ENCODE results near the gene ZNF821.
"Not testable (repeated sequence)": the region's sequence is repeated elsewhere in the genome, so short reads cannot be mapped to it uniquely, and the experiment has no call there.

Gene ZNF821

DNA sequence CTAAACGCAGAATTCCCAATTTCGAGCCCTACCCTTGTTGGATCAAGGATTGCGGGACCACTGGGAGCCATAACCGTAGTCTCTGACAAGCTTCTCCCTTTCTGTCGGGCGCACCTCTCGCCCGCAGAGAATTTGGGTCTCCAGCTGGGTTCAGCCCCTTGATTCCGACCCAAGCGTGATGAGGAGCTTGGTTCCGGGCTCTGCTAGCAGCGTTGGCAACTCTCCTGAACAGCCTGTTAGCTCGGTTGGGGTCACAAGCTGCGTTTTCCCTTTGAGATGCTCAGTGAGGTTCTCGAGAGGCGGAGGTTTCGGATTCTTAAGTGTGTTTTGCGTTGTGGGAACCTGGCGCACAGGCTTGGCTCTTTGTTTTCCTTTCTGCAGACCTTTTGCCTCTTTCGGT lies 37.6 kb downstream of the ZNF821 start:
- Histone ChIP-seq H3K4me3 (ENCODE audit: low read length in 2 of 2) (peak overlapping the region; percentile 73 to 94), H3K36me3 (ENCODE audit: control insufficient read depth in 2 of 2, insufficient read depth in 2 of 2, low read length in 2 of 2) (peaks cover 17 to 23% of the 10 kb centered on the region in 2 donors), H3K4me1 (ENCODE audit: control insufficient read depth, insufficient read depth, low read length) (peaks cover 10% of the 10 kb centered on the region), H3K27ac (ENCODE audit: low read length) (peak overlapping the region; percentile 82), H3K27me3 (ENCODE audit: control insufficient read depth in 1 of 2, insufficient read depth in 2 of 2, low read length in 2 of 2) (no peaks in the 10 kb centered on the region), H3K9ac (ENCODE audit: low read length in 2 of 2) (peak overlapping the region; percentile 90 to 94), H3K9me3 (ENCODE audit: control insufficient read depth in 2 of 2, low read length in 2 of 2) (no peaks in the 10 kb centered on the region)

DNA sequence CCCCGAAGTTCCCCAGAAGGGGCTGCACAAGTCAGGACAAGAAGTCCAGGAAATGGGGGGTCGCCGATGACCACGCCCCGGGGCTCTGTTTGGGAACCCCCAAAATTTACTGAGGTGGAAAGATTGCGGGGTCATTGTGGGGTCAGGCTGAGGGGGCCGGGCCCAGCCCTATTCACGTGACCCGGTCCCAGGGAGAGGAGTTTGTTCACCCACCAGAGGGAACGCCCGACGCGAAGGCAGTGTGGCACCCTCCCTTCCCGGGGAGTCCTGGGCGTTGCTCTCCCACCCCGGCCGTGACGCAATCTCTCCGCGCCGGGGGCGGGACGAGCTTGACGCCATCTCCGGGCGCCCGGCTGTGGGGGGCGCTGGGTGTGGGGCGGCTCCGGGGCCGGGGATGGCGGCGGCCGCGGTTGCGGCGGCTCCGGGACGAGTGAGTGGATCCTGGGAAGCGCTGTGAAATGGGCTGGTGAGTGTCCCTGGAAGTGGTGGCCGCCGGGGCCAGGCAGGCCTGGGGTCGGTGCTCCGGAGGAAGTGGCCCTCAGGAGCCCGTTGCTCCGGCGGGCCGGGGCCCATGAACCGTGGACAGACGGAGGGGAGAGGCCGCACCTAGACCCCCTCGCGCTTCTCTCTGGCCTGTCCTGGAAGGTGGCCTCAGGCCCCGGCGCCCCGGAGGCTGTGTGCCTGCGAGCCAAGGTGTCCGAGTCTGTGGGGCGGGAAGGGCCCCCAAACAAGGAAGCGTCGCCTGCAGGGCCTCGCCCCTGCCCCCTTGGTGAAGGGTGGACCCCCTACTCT lies 38.1 kb downstream of the ZNF821 start, which contains the start of gene ATXN1L:
ATXN1L (plus strand) TSS at position 338 of the 792 bp plus-strand sequence. CDS start 3,765 bp downstream, outside the sequence.
- Histone ChIP-seq H3K36me3 (ENCODE audit: control insufficient read depth in 2 of 2, insufficient read depth in 2 of 2, low read length in 2 of 2) (peaks cover 16 to 17% of the 10 kb centered on the region in 2 donors), H3K4me1 (ENCODE audit: control insufficient read depth, insufficient read depth, low read length) (peaks cover 10% of the 10 kb centered on the region), H3K4me3 (ENCODE audit: low read length in 2 of 2) (peak within 1 kb of the TSS; percentile 73 to 94), H3K9me3 (ENCODE audit: control insufficient read depth in 2 of 2, low read length in 2 of 2) (no peaks in the 10 kb centered on the region), H3K27ac (ENCODE audit: low read length) (peak within 1 kb of the TSS; percentile 82), H3K27me3 (ENCODE audit: control insufficient read depth in 1 of 2, insufficient read depth in 2 of 2, low read length in 2 of 2) (no peaks in the 10 kb centered on the region), H3K9ac (ENCODE audit: low read length in 2 of 2) (peak within 1 kb of the TSS; percentile 94)

DNA sequence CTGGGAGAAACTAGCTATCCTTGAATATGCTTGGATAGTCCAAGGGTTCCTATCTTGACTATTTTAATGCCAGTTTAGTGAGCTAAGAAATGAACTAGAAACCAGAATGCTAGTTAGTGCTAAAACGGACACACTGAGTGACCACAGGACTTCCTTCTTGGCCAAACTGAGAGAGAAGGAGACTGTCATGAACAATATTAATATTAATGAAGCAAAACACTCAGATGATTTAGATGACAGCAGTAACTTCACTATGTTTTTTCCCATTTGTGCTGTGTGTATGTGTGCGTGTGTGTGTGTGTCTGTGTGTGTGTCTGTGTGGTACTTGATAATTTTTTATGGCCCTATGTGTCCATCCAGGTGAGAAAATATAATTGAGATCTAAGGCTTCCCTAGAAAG lies 40.4 kb downstream of the ZNF821 start:
- Histone ChIP-seq H3K27ac (ENCODE audit: low read length) (no peak overlapping the region), H3K4me1 (ENCODE audit: control insufficient read depth, insufficient read depth, low read length) (peaks cover 10% of the 10 kb centered on the region), H3K4me3 (ENCODE audit: low read length in 2 of 2) (no peak overlapping the region), H3K9ac (ENCODE audit: low read length in 2 of 2) (no peak overlapping the region), H3K27me3 (ENCODE audit: control insufficient read depth in 1 of 2, insufficient read depth in 2 of 2, low read length in 2 of 2) (no peaks in the 10 kb centered on the region), H3K9me3 (ENCODE audit: control insufficient read depth in 2 of 2, low read length in 2 of 2) (no peaks in the 10 kb centered on the region), H3K36me3 (ENCODE audit: control insufficient read depth in 2 of 2, insufficient read depth in 2 of 2, low read length in 2 of 2) (peaks cover 0 to 1% of the 10 kb centered on the region in 2 donors)

DNA sequence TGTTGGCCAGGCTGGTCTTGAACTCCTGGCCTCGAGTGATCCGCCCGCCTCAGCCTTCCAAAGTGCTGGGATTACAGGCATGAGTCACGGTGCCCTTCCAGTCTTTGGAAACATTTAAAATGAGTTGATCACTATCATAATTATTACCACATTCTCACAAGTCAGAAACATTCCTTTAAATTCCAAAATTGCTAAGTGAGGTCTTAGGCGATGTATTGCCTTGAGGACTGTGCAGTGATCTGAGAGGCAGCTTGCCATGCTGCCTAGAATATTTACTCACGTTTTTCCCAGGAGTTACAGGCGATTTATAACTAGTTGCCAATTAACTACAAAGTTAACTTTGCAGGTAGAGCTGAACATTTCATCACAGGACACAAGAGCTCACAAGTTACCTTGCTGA lies 43.9 kb downstream of the ZNF821 start:
- no peaks in the 10 kb centered on the region for H3K36me3 ChIP-seq (ENCODE audit: control insufficient read depth in 2 of 2, insufficient read depth in 2 of 2, low read length in 2 of 2)
- H3K9ac ChIP-seq (ENCODE audit: low read length in 2 of 2) = no peak overlapping the region
- no peaks in the 10 kb centered on the region for H3K4me1 ChIP-seq (ENCODE audit: control insufficient read depth, insufficient read depth, low read length)
- no peaks in the 10 kb centered on the region for H3K9me3 ChIP-seq (ENCODE audit: control insufficient read depth in 2 of 2, low read length in 2 of 2)
- no peak overlapping the region for H3K27ac ChIP-seq (ENCODE audit: low read length)
- H3K4me3 ChIP-seq (ENCODE audit: low read length in 2 of 2) = no peak overlapping the region
- H3K27me3 ChIP-seq (ENCODE audit: control insufficient read depth in 1 of 2, insufficient read depth in 2 of 2, low read length in 2 of 2) = no peaks in the 10 kb centered on the region

DNA sequence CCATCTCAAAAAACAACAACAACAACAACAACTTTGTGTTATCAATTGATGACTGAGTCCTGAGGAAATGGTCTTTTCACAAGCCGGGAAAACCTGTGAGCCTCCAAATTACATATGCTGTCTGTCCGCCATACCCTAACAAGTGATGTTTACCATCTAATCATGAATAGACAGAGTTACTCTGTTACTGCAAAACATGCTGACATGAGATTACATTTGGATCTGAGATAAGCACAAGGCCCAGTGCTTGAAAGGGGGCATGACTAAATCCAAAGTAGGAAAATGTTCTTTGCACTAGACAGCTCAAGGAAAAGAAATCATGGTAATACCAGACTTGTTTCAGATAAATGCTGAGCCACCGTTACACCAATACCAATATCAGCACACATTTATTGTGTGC lies 46.8 kb downstream of the ZNF821 start:
- no peaks in the 10 kb centered on the region for H3K9me3 ChIP-seq (ENCODE audit: control insufficient read depth in 2 of 2, low read length in 2 of 2)
- no peak overlapping the region for H3K9ac ChIP-seq (ENCODE audit: low read length in 2 of 2)
- H3K4me3 ChIP-seq (ENCODE audit: low read length in 2 of 2) = no peak overlapping the region
- no peak overlapping the region for H3K27ac ChIP-seq (ENCODE audit: low read length)
- H3K4me1 ChIP-seq (ENCODE audit: control insufficient read depth, insufficient read depth, low read length) = no peaks in the 10 kb centered on the region
- no peaks in the 10 kb centered on the region for H3K27me3 ChIP-seq (ENCODE audit: control insufficient read depth in 1 of 2, insufficient read depth in 2 of 2, low read length in 2 of 2)
- no peaks in the 10 kb centered on the region for H3K36me3 ChIP-seq (ENCODE audit: control insufficient read depth in 2 of 2, insufficient read depth in 2 of 2, low read length in 2 of 2)

DNA sequence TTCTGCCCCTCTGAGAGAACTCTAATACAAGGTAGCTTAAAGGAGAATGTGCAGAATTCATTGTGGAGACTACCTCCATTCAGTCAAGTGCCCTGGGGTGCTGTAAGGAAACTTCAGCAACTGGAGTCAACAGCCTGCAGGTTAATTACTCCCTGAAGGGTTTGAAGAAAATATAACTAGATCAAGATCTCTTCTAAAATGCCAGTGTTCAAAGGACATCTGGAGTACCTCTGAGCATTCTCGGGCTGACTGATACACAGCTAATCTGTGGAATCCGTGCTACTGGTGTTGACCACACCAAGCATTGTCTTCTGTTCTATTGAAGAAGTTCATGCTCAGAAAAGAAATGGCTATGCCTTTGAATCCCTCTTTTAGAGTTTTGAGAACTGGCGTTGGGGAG lies 49.7 kb downstream of the ZNF821 start:
- no peaks in the 10 kb centered on the region for H3K9me3 ChIP-seq (ENCODE audit: control insufficient read depth in 2 of 2, low read length in 2 of 2)
- no peak overlapping the region for H3K4me3 ChIP-seq (ENCODE audit: low read length in 2 of 2)
- H3K27me3 ChIP-seq (ENCODE audit: control insufficient read depth in 1 of 2, insufficient read depth in 2 of 2, low read length in 2 of 2) = no peaks in the 10 kb centered on the region

DNA sequence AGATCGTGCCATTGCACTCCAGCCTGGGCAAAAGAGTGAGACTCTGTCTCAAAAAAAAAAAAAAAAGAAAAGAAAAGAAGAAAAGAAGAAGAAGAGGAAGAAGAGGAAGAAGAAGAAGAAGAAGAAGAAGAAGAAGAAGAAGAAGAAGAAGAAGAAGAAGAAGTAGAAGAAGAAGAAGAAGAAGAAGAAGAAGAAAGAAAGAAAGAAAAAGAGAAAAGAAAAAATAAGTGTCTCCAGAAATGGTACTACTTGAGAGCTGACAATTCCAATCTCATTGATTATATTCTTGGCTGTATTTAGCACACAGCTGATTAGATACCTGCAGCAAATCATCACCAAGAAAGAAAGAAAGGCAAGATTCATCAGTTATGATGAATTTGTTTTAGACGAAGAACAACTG lies 51.9 kb downstream of the ZNF821 start:
- not testable (repeated sequence) for H3K36me3 ChIP-seq (ENCODE audit: control insufficient read depth in 2 of 2, insufficient read depth in 2 of 2, low read length in 2 of 2); H3K4me1 ChIP-seq (ENCODE audit: control insufficient read depth, insufficient read depth, low read length); H3K27ac ChIP-seq (ENCODE audit: low read length); H3K9me3 ChIP-seq (ENCODE audit: control insufficient read depth in 2 of 2, low read length in 2 of 2); H3K9ac ChIP-seq (ENCODE audit: low read length in 2 of 2); H3K27me3 ChIP-seq (ENCODE audit: control insufficient read depth in 1 of 2, insufficient read depth in 2 of 2, low read length in 2 of 2); H3K4me3 ChIP-seq (ENCODE audit: low read length in 2 of 2)

More for the DNA sequence above, 49.7 kb downstream of the ZNF821 start:
- no peak overlapping the region for H3K9ac ChIP-seq (ENCODE audit: low read length in 2 of 2)
- H3K27ac ChIP-seq (ENCODE audit: low read length) = no peak overlapping the region
- no peaks in the 10 kb centered on the region for H3K36me3 ChIP-seq (ENCODE audit: control insufficient read depth in 2 of 2, insufficient read depth in 2 of 2, low read length in 2 of 2)
- H3K4me1 ChIP-seq (ENCODE audit: control insufficient read depth, insufficient read depth, low read length) = no peaks in the 10 kb centered on the region

DNA sequence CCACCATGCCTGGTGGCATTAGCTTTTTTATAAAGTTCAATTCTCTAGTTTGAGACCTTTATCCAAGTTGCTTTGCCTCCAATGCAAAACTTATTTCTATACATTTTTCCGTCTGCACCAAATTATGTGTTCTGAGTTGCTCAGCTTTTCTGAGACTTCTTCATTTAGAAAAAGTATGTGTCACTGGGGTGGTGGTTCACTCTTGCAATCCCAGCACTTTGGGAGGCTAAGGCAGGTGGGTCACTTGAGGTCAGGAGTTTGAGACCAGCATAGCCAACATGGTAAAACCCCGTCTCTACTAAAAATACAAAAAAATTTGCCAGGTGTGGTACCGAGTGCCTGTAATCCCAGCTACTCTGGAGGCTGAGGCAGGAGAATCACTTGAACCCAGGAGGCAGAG lies 52.3 kb downstream of the ZNF821 start:
- H3K27ac ChIP-seq (ENCODE audit: low read length); H3K27me3 ChIP-seq (ENCODE audit: control insufficient read depth in 1 of 2, insufficient read depth in 2 of 2, low read length in 2 of 2); H3K9ac ChIP-seq (ENCODE audit: low read length in 2 of 2); H3K9me3 ChIP-seq (ENCODE audit: control insufficient read depth in 2 of 2, low read length in 2 of 2); H3K36me3 ChIP-seq (ENCODE audit: control insufficient read depth in 2 of 2, insufficient read depth in 2 of 2, low read length in 2 of 2); H3K4me3 ChIP-seq (ENCODE audit: low read length in 2 of 2); H3K4me1 ChIP-seq (ENCODE audit: control insufficient read depth, insufficient read depth, low read length): not testable (repeated sequence)

DNA sequence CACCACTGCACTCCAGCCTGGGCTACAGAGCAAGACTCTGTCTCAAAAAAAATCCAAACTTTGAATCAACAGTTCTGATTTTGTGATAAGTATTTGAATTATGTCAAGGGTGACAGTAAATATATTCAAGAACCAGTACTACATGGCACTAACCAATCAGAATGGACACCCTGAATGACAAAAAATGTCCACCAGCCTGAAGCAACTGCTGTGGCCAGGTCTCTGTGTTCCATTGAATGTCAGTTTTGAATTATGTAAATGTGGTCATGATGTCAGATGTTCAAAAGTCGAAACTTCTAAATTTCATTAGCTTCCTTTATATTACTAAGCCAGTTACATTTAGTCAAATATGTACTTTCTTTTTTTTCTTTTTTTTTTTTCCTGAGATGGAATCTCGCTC lies 53.6 kb downstream of the ZNF821 start:
- no peaks in the 10 kb centered on the region for H3K36me3 ChIP-seq (ENCODE audit: control insufficient read depth in 2 of 2, insufficient read depth in 2 of 2, low read length in 2 of 2)
- H3K4me3 ChIP-seq (ENCODE audit: low read length in 2 of 2) = no peak overlapping the region
- no peaks in the 10 kb centered on the region for H3K9me3 ChIP-seq (ENCODE audit: control insufficient read depth in 2 of 2, low read length in 2 of 2)
- no peak overlapping the region for H3K9ac ChIP-seq (ENCODE audit: low read length in 2 of 2)
- no peaks in the 10 kb centered on the region for H3K4me1 ChIP-seq (ENCODE audit: control insufficient read depth, insufficient read depth, low read length)
- no peak overlapping the region for H3K27ac ChIP-seq (ENCODE audit: low read length)
- no peaks in the 10 kb centered on the region for H3K27me3 ChIP-seq (ENCODE audit: control insufficient read depth in 1 of 2, insufficient read depth in 2 of 2, low read length in 2 of 2)

DNA sequence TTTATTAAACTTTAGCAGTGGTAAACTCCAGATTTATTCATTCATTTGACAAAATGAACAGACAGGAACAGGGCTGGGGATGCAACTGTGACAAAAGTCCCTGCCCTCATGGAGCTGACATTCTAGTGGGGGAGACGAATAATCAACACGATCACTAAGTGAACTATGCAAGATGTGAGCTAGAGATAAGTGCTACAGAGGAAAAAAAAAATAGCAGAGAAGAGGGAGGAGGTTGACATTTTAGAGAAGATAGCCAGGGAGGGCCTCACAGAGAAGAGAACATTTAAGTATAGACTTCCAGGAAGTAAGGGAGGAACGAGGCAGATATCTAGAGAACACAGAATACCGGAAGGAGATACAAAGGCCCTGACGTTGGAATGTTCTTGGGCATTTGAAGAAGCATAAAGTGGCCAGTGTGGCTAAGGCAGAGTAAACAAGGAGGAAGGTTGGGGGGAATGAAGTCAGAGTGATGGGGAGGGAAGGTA lies 57.4 kb downstream of the ZNF821 start:
- Histone ChIP-seq H3K27ac (ENCODE audit: low read length) (no peak overlapping the region), H3K4me1 (ENCODE audit: control insufficient read depth, insufficient read depth, low read length) (no peaks in the 10 kb centered on the region), H3K9ac (ENCODE audit: low read length in 2 of 2) (no peak overlapping the region), H3K36me3 (ENCODE audit: control insufficient read depth in 2 of 2, insufficient read depth in 2 of 2, low read length in 2 of 2) (no peaks in the 10 kb centered on the region), H3K4me3 (ENCODE audit: low read length in 2 of 2) (no peak overlapping the region), H3K9me3 (ENCODE audit: control insufficient read depth in 2 of 2, low read length in 2 of 2) (no peaks in the 10 kb centered on the region), H3K27me3 (ENCODE audit: control insufficient read depth in 1 of 2, insufficient read depth in 2 of 2, low read length in 2 of 2) (no peaks in the 10 kb centered on the region)

DNA sequence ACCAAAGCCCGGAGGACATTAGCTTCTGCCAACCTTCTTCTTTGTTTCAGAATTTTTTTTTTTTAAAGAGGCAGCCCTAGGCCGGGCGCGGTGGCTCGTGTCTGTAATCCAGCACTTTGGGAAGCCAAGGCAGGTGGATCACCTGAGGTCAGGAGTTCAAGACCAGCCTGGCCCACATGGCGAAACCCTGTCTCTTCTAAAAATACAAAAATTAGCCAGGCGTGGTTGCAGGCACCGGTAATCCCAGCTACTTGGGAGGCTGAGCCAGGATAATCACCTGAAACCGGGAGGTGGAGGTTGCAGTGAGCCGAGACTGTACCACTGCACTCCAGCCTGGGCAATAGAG lies 66.9 kb downstream of the ZNF821 start:
- Histone ChIP-seq H3K27ac (ENCODE audit: low read length) (peak overlapping the region; percentile 71), H3K9ac (ENCODE audit: low read length in 2 of 2) (peak overlapping the region; percentile 42 to 55)
- not testable (repeated sequence) for H3K9me3 ChIP-seq (ENCODE audit: control insufficient read depth in 2 of 2, low read length in 2 of 2)

More for the DNA sequence above, 66.9 kb downstream of the ZNF821 start:
- Histone ChIP-seq H3K4me3 (ENCODE audit: low read length in 2 of 2) (peak overlapping the region in 1 of 2 donors; percentile 25), H3K4me1 (ENCODE audit: control insufficient read depth, insufficient read depth, low read length) (peaks cover 17% of the 10 kb centered on the region)
- H3K27me3 ChIP-seq (ENCODE audit: control insufficient read depth in 1 of 2, insufficient read depth in 2 of 2, low read length in 2 of 2); H3K36me3 ChIP-seq (ENCODE audit: control insufficient read depth in 2 of 2, insufficient read depth in 2 of 2, low read length in 2 of 2): not testable (repeated sequence)

Data from stomach smooth muscle (tissue), 2 donors.